ENCODE results near the gene MBNL2. TPM values are rescaled to one million over a fixed set of nuclear protein-coding genes. Genes with fewer than 3 reads are reported as not detected.
A peak's percentile ranks its signal among the peaks of the same experiment; 100 is the strongest.

Gene MBNL2
- total and polyA plus RNA-seq, 2 of the 4 experiments (the other 2 are of a cell fraction), result 26.9 to 103 TPM

GRCh38 chr13:97392020-97392419 lies 169.9 kb downstream of the MBNL2 start:
- intact Hi-C loops (cut with micrococcal nuclease), result loop anchor here (10.0 kb wide), 1 partner anchor 413 kb away; no protein-coding TSS in a partner anchor
- dilution Hi-C loops (cut with HindIII; ENCODE audit: low sequenced_read_pairs, unreplicated experiment), result no loop called here
- CTCF ChIA-PET, result no interaction called here

More at GRCh38 chr13:97392020-97392419, 169.9 kb downstream of the MBNL2 start:
- Histone ChIP-seq H2BK20ac (ENCODE audit: low read depth, low read length) (no peak overlapping the region), H3K36me3 (ENCODE audit: control insufficient read depth, insufficient read depth, low read length) (peaks cover 16% of the 10 kb centered on the region), H4K5ac (ENCODE audit: low read depth, low read length) (no peak overlapping the region), H3K4ac (ENCODE audit: low read depth, low read length) (no peak overlapping the region), H2AK9ac (replicated peaks; ENCODE audit: low read depth, low read length, poor library complexity) (no peak overlapping the region), H2BK15ac (ENCODE audit: low read depth, low read length) (0 out of 3 replicates have a peak overlapping the region, but pooled peaks have one; percentile 25), H2BK120ac (ENCODE audit: low read depth, low read length) (no peak overlapping the region), H3K18ac (ENCODE audit: low read depth, low read length) (no peak overlapping the region), H3K27me3 (ENCODE audit: control insufficient read depth, insufficient read depth, low read length) (no peaks in the 10 kb centered on the region), H3K27ac (ENCODE audit: insufficient read depth, low read length) (no peak overlapping the region), H3K14ac (replicated peaks; ENCODE audit: low read depth, low read length) (peak overlapping the region; percentile 63; the same call in 1 of the 2 replicates), H4K20me1 (ENCODE audit: insufficient read depth, low read length) (peaks cover 5% of the 10 kb centered on the region; the same call in 1 of the 2 replicates), H3K79me1 (ENCODE audit: low read depth in 1 of 2, low read length in 2 of 2) (peaks cover 18 to 32% of the 10 kb centered on the region in 2 experiments; a peak in 3 of 4 replicates), H3K9ac (ENCODE audit: low read depth, low read length) (no peak overlapping the region), H3K4me3 (ENCODE audit: insufficient read depth, low read depth, low read length) (no peak overlapping the region), H3K4me1 (ENCODE audit: control insufficient read depth, insufficient read depth, low read length) (peaks cover 5% of the 10 kb centered on the region), H3K9me1 (ENCODE audit: insufficient read depth, low read length) (peaks cover 12% of the 10 kb centered on the region; the same call in 1 of the 2 replicates), H4K8ac (ENCODE audit: low read depth in 2 of 2, low read length in 2 of 2) (no peak overlapping the region), H3K4me2 (ENCODE audit: low read depth, low read length) (no peak overlapping the region), H2AK5ac (ENCODE audit: low read depth, low read length) (no peak overlapping the region), H4K91ac (ENCODE audit: insufficient read depth, low read depth, low read length) (no peak overlapping the region), H2BK5ac (ENCODE audit: low read depth, low read length, poor library complexity, severe bottlenecking) (peak overlapping the region; percentile 61), H3K9me3 (ENCODE audit: control insufficient read depth, insufficient read depth, low read length) (no peaks in the 10 kb centered on the region), H3K23ac (ENCODE audit: low read depth, low read length) (no peak overlapping the region), H3K56ac (ENCODE audit: extremely low read depth, insufficient read depth, low read length) (no peak overlapping the region), H2AFZ (replicated peaks; ENCODE audit: low read length, poor library complexity) (no peak overlapping the region)
- TF ChIP-seq MAZ (IDR thresholded peaks at IDR 0.05; ENCODE audit: borderline replicate concordance, low read depth, low read length) (no peak), RFX5 (IDR thresholded peaks at IDR 0.05; ENCODE audit: low read depth, low read length) (no peak), CHD1 (IDR thresholded peaks at IDR 0.05; ENCODE audit: low read depth, low read length) (no peak), BHLHE40 (IDR thresholded peaks at IDR 0.05; ENCODE audit: low read depth, low read length) (no peak), ELK1 (IDR thresholded peaks at IDR 0.05; ENCODE audit: borderline replicate concordance, low read depth, low read length) (no peak), RCOR1 (IDR thresholded peaks at IDR 0.05; ENCODE audit: insufficient replicate concordance, low read length) (no peak), POLR2A (IDR thresholded peaks at IDR 0.05; ENCODE audit: low read depth, low read length) (no peak), NFE2L2 (IDR thresholded peaks at IDR 0.05; ENCODE audit: low read depth, low read length) (no peak), FOS (IDR thresholded peaks at IDR 0.05; ENCODE audit: low read depth, low read length) (no peak), SMC3 (IDR thresholded peaks at IDR 0.05; ENCODE audit: low read depth, low read length) (no peak), CEBPB (IDR thresholded peaks at IDR 0.05; ENCODE audit: low read depth, low read length) (no peak)
- TF ChIP-seq, protein P1, sequence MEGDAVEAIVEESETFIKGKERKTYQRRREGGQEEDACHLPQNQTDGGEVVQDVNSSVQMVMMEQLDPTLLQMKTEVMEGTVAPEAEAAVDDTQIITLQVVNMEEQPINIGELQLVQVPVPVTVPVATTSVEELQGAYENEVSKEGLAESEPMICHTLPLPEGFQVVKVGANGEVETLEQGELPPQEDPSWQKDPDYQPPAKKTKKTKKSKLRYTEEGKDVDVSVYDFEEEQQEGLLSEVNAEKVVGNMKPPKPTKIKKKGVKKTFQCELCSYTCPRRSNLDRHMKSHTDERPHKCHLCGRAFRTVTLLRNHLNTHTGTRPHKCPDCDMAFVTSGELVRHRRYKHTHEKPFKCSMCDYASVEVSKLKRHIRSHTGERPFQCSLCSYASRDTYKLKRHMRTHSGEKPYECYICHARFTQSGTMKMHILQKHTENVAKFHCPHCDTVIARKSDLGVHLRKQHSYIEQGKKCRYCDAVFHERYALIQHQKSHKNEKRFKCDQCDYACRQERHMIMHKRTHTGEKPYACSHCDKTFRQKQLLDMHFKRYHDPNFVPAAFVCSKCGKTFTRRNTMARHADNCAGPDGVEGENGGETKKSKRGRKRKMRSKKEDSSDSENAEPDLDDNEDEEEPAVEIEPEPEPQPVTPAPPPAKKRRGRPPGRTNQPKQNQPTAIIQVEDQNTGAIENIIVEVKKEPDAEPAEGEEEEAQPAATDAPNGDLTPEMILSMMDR (conservative IDR thresholded peaks at IDR 0.05; ENCODE audit: low read depth, low read length), result no peak
- POLR2A ChIA-PET (ENCODE audit: unreplicated experiment), result interaction anchor here (0.6 kb wide), 1 partner anchor 227 kb away, joined by 3 read pairs; no protein-coding TSS in a partner anchor
- in situ Hi-C loops (cut with MboI; ENCODE audit: low sequenced_read_pairs), result no loop called here
- WGBS, 2 experiments (ENCODE audit: extremely low coverage in 2 of 2, insufficient read length in 1 of 2), result no CpG with 5 or more reads among the region's 1 CpG
- no peak for ATAC-seq (ENCODE audit: low read depth)
- BruUV-seq (replicated peaks), result no TSS peak
- no peak for DNase-seq

All from IMR-90 (cell line).